K562 (cell line): Measurements from ENCODE around the gene CABP4. TPM values are rescaled to one million over a fixed set of nuclear protein-coding genes. Genes with fewer than 3 reads are reported as not detected.

ENCODE experiments used
- BRD9 ChIP-seq: fragments of 450-650 bp; IDR thresholded peaks from 2 replicates; pipeline ENCODE4 v1.6.1; 2018; ENCODE audit warnings: low read depth; ENCODE audit not compliant: partially characterized antibody
- DIDO1 ChIP-seq: fragments of 450-650 bp; IDR thresholded peaks from 2 replicates; pipeline ENCODE4 v1.6.1; 2016; ENCODE audit warnings: low read depth, missing biosample characterization, missing genetic modification characterization
- E2F8 ChIP-seq: fragments of 450-650 bp; IDR thresholded peaks from 2 replicates; pipeline ENCODE4 v1.7.1; 2018; ENCODE audit warnings: mild to moderate bottlenecking, low read depth; ENCODE audit not compliant: partially characterized antibody
- ESRRB ChIP-seq: fragments of 250-450 bp; sonication (Bioruptor Pico); IDR thresholded peaks from 2 replicates; pipeline ENCODE4 v1.5.0; 2020; ENCODE audit warnings: mild to moderate bottlenecking, moderate library complexity, borderline replicate concordance
- FOS ChIP-seq: IDR thresholded peaks from 3 replicates; pipeline ENCODE4 v1.6.1; 2011; ENCODE audit not compliant: insufficient read length; ENCODE audit errors: extremely low read depth
- HMG20A ChIP-seq: fragments of 450-650 bp; formaldehyde crosslinking; conservative IDR thresholded peaks from 2 replicates; pipeline ENCODE4 v1.4.0; 2020; ENCODE audit warnings: mild to moderate bottlenecking, mixed read lengths
- ILF3 ChIP-seq: fragments of 450-650 bp; IDR thresholded peaks from 2 replicates; pipeline ENCODE4 v1.6.1; 2018; ENCODE audit warnings: antibody characterized with exemption, mild to moderate bottlenecking, moderate library complexity, borderline replicate concordance
- MLLT1 ChIP-seq, 2 experiments: fragments of 450-650 bp; IDR thresholded peaks; 2 replicates each; pipeline ENCODE4 v1.6.1; 2016
- RBM22 ChIP-seq: fragments of 200-400 bp; formaldehyde crosslinking; IDR thresholded peaks from 2 replicates; pipeline ENCODE4 v1.6.1; 2018; ENCODE audit warnings: low read length, low read depth; ENCODE audit not compliant: poor library complexity, severe bottlenecking
- TCF7 ChIP-seq: sonication (generic); IDR thresholded peaks from 2 replicates; pipeline ENCODE4 v1.6.1; 2016; ENCODE audit warnings: antibody characterized with exemption, borderline replicate concordance
- TEAD2 ChIP-seq: fragments of 450-650 bp; IDR thresholded peaks from 2 replicates; pipeline ENCODE4 v1.6.1; 2016; ENCODE audit warnings: missing genetic modification characterization, control low read depth, missing compliant biosample characterization
- TFE3 ChIP-seq: fragments of 450-650 bp; formaldehyde crosslinking; IDR thresholded peaks from 2 replicates; pipeline ENCODE4 v1.4.0; 2020; ENCODE audit warnings: mild to moderate bottlenecking, mixed read lengths
- TGIF2 ChIP-seq: sonication (generic); formaldehyde crosslinking; IDR thresholded peaks from 2 replicates; pipeline ENCODE4 v1.8.1; 2022; ENCODE audit warnings: mild to moderate bottlenecking, missing genetic modification reagents, moderate library complexity
- UBTF ChIP-seq, 2 experiments: IDR thresholded peaks; 2 replicates each; pipeline ENCODE4 v1.6.1; 2012; ENCODE audit warnings: improper control_type of control experiment in 2 of 2, low read depth in 2 of 2, low read length in 2 of 2, borderline replicate concordance in 1 of 2
- XRCC5 ChIP-seq: fragments of 200-400 bp; formaldehyde crosslinking; IDR thresholded peaks from 2 replicates; pipeline ENCODE4 v1.6.1; 2017; ENCODE audit warnings: low read depth, mild to moderate bottlenecking, low read length
- YY1 ChIP-seq, 3 experiments: IDR thresholded peaks; 2 replicates each; pipeline ENCODE4 v1.6.1; 2011; ENCODE audit warnings: low read length in 2 of 3, mild to moderate bottlenecking in 2 of 3, moderate library complexity in 2 of 3, borderline replicate concordance in 1 of 3, control low read depth in 1 of 3, low read depth in 1 of 3; ENCODE audit not compliant: insufficient read depth in 3 of 3, insufficient replicate concordance in 2 of 3, control insufficient read depth in 1 of 3, insufficient read length in 1 of 3; ENCODE audit errors: extremely low read depth in 1 of 3
- ZNF165 ChIP-seq: fragments of 250-450 bp; sonication (Bioruptor Pico); IDR thresholded peaks from 2 replicates; pipeline ENCODE4 v1.4.0; 2020; ENCODE audit warnings: borderline replicate concordance
- ZNF79 ChIP-seq: fragments of 250-450 bp; sonication (Bioruptor Pico); IDR thresholded peaks from 2 replicates; pipeline ENCODE4 v1.4.0; 2020; ENCODE audit warnings: low read depth, mild to moderate bottlenecking, moderate library complexity
- polyA plus RNA-seq, 8 experiments: library from polyadenylated mRNA; depleted of rRNA in 4 of 8; stranded (reverse) in 5 of 8; unstranded in 3 of 8; fragments of >200 nt; fragmentation: Nextera tagmentation in 2 of 8; fragmentation: Illumina TruSeq in 1 of 8; extraction: Ambion mirVana in 2 of 8; extraction: Trizol in 1 of 8; gene quantifications; 2 replicates each; pipeline versions ENCODE4 v1.2.1 to v1.2.3, GENCODE V29; 2011 to 2014; ENCODE audit warnings: inconsistent platforms in 1 of 8, missing spikeins in 1 of 8
- total RNA-seq, 7 experiments: library from RNA; depleted of rRNA in 6 of 7; stranded (reverse); fragments of >200 nt in 6 of 7; fragmentation: Illumina TruSeq in 2 of 7; extraction: Trizol in 2 of 7; gene quantifications; 2 replicates each; pipeline versions ENCODE4 v1.2.1 to v1.2.3, GENCODE V29; 2011 to 2021; ENCODE audit warnings: low replicate concordance in 1 of 7

Gene CABP4
- total and polyA plus RNA-seq, 9 of the 15 experiments (the other 6 are each of a cell fraction or from before 2014, with no cell fraction given), result 0.11 TPM; not detected in 8

GRCh38 chr11:67436459-67437081, 18.6 kb upstream of the CABP4 start (continued):
- TF ChIP-seq HMG20A (CRISPR knock-in tag) (no peak), E2F8 (peak; percentile 46), YY1 (IDR thresholded peaks at IDR 0.05; ENCODE audit: borderline replicate concordance in 1 of 3, control insufficient read depth in 1 of 3, extremely low read depth in 1 of 3, insufficient read depth in 3 of 3, insufficient read length in 1 of 3, insufficient replicate concordance in 2 of 3, low read depth in 1 of 3, low read length in 2 of 3) (peak in 2 of 3 experiments; percentile 39 to 50), BRD9 (no peak), UBTF (IDR thresholded peaks at IDR 0.05; ENCODE audit: borderline replicate concordance in 1 of 2, low read depth in 2 of 2, low read length in 2 of 2) (no peak), TCF7 (no peak), XRCC5 (no peak), RBM22 (no peak), TGIF2 (CRISPR knock-in tag) (no peak), TEAD2 (tag) (no peak), ILF3 (no peak), MLLT1 (IDR thresholded peaks at IDR 0.05) (no peak), DIDO1 (tag) (no peak), ZNF165 (CRISPR knock-in tag) (no peak), FOS (no peak), TFE3 (CRISPR knock-in tag) (no peak), ZNF79 (CRISPR knock-in tag) (no peak), ESRRB (CRISPR knock-in tag) (no peak)
